Measurements from ENCODE around the gene RNF186.

RNF186 gene

DNA sequence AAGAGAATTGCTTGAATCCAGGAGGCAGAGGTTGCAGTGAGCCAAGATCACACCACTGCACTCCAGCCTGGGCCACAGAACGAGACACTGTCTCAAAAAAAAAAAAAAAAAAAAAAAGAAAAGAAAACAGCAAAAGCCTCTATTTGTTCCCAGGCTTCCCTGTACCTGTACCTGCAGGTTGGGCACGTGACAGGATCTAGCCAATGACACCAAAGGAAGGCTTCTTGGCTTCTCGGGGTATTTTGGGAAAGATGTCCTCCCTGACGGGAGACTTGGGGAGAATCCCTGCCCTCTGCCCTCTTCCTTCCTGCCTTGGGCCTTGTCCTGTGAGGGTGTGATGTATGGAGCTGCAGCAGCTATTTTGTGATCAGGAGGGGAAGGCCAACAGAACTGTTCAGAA lies 38.1 kb downstream of the RNF186 start:
- no peak for TF ChIP-seq CTCF (IDR thresholded peaks at IDR 0.05)

- TF ChIP-seq CTCF (IDR thresholded peaks at IDR 0.05): no peak
Measured at GRCh38 chr1:19776287-19776686, 38.8 kb downstream of the RNF186 start.

GRCh38 chr1:19775831-19776230 lies 39.3 kb downstream of the RNF186 start:
- no peak for TF ChIP-seq CTCF (IDR thresholded peaks at IDR 0.05)

DNA sequence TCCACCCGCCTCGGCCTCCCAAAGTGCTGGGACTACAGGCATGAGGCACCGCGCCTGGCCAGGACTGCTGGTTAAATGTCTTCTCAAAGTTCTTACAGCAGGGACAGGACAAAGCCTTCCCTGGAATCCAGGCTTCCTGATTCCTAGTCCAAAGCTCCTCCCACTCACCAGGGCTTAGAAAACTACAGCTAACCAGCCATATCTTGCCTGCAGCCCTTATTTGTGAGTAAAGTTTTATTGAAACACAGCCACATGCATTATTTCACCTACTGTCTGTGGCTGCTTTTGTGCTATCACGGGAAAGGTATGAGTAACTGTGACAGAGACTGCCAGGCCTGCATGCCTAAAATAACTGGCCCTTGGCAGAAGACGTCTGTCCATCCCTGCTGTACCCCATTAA lies 39.8 kb downstream of the RNF186 start:
- no peak for TF ChIP-seq CTCF (IDR thresholded peaks at IDR 0.05)

- no peak for TF ChIP-seq CTCF (IDR thresholded peaks at IDR 0.05)
Measured at GRCh38 chr1:19774180-19774785, 40.8 kb downstream of the RNF186 start.

DNA sequence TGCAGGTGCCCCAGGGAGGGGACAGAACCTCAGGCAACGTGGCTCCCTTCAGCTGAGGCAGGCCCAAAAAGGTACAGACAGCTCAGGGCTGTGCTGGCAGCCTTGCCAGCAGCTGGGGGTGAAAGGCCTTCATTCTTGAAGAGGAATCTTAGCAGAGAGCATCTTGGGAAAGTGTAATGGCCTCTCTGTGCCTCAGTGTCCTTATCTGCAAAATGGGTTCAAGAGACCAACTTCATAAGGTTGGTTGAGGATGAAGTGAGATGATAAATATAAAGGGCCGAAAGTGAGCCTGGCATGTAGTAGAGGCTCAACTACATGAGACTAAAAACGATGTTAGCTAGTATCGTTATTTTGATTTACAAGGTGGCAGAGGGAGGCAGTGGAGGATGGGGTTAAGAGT lies 41.6 kb downstream of the RNF186 start:
- TF ChIP-seq CTCF (IDR thresholded peaks at IDR 0.05): no peak

GRCh38 chr1:19772053-19772452 lies 43.0 kb downstream of the RNF186 start:
- no peak for TF ChIP-seq CTCF (IDR thresholded peaks at IDR 0.05)

GRCh38 chr1:19771350-19771749 lies 43.7 kb downstream of the RNF186 start:
- no peak for TF ChIP-seq CTCF (IDR thresholded peaks at IDR 0.05)

Measured in LNCAP (cell line).